Panc1 (cell line): ENCODE results near the gene SCAF8. TPM values are rescaled to one million over a fixed set of nuclear protein-coding genes. Genes with fewer than 3 reads are reported as not detected.

Experiments used
- ATAC-seq: fragments of 200-7000 bp; cut with Tn5 transposase; 2 replicates; pipeline ENCODE4 v1.9.1; 2020; ENCODE audit warnings: mild to moderate bottlenecking, moderate library complexity
- BruUV-seq: library from RNA; stranded (reverse); fragments of 400-500 nt; replicated peaks from 2 replicates; lab custom pipeline; 2021; lab: Mats Ljungman, UMichigan
- CTCF ChIA-PET: fragments of 300-600 bp; sonication (Branson Sonifier 250); formaldehyde crosslinking; loops from one replicate; lab custom pipeline; 2022; ENCODE audit warnings: antibody characterized with exemption; lab: Charles Lee
- POLR2A ChIA-PET: fragments of 300-600 bp; sonication (Branson Sonifier 250); formaldehyde crosslinking; loops from one replicate; lab custom pipeline; 2022; ENCODE audit warnings: antibody characterized with exemption; lab: Charles Lee
- DNase-seq: peaks from one replicate; pipeline ENCODE4 v3.0.0-alpha.2; 2010; ENCODE audit warnings: low read depth, low spot score
- H3K27ac ChIP-seq: 2 replicates; pipeline ENCODE4 v1.5.1; 2011; ENCODE audit warnings: mild to moderate bottlenecking, low read length, inconsistent platforms
- H3K27me3 ChIP-seq: fragments of 200-500 bp; sonication (Bioruptor generic); 2 replicates; pipeline ENCODE4 v1.6.0; 2014; ENCODE audit warnings: low read length, inconsistent platforms; ENCODE audit not compliant: control insufficient read depth, insufficient read depth
- H3K36me3 ChIP-seq: fragments of 200-500 bp; sonication (Bioruptor generic); 2 replicates; pipeline ENCODE4 v1.5.1; 2014; ENCODE audit warnings: inconsistent platforms, mild to moderate bottlenecking, low read length, moderate library complexity; ENCODE audit not compliant: control insufficient read depth, insufficient read depth
- H3K4me1 ChIP-seq: 2 replicates; pipeline ENCODE4 v1.5.1; 2011; ENCODE audit warnings: inconsistent platforms, mild to moderate bottlenecking, low read length, moderate library complexity; ENCODE audit not compliant: control insufficient read depth, insufficient read depth
- H3K4me3 ChIP-seq, 2 experiments: 2 replicates each; pipeline ENCODE4 v1.5.1; 2011 to 2012; ENCODE audit warnings: low read depth in 2 of 2, low read length in 2 of 2, mild to moderate bottlenecking in 2 of 2, inconsistent platforms in 1 of 2, moderate library complexity in 1 of 2
- H3K9me3 ChIP-seq: fragments of 200-500 bp; sonication (Bioruptor generic); 2 replicates; pipeline ENCODE4 v1.5.1; 2014; ENCODE audit warnings: low read depth, mild to moderate bottlenecking, inconsistent platforms, low read length, moderate library complexity; ENCODE audit not compliant: control insufficient read depth, insufficient read depth
- POLR2AphosphoS5 ChIP-seq: IDR thresholded peaks from 2 replicates; pipeline ENCODE4 v1.6.1; 2012; ENCODE audit warnings: mild to moderate bottlenecking, low read depth, low read length, moderate library complexity
- SIN3A ChIP-seq: IDR thresholded peaks from 2 replicates; pipeline ENCODE4 v1.6.1; 2012; ENCODE audit warnings: low read depth, mild to moderate bottlenecking, low read length, moderate library complexity, borderline replicate concordance; ENCODE audit not compliant: insufficient read depth
- TCF7L2 ChIP-seq: IDR thresholded peaks from 2 replicates; pipeline ENCODE4 v1.6.1; 2011; ENCODE audit warnings: mild to moderate bottlenecking, low read depth, low read length, inconsistent platforms
- in situ Hi-C: cut with HindIII; loops from 2 replicates; pipeline ENCODE4 v1.10.0; 2016; ENCODE audit warnings: low sequenced_read_pairs, low pct_unique_long_range_greater_than_20kb
- intact Hi-C: fragments of 100-400 bp; cut with micrococcal nuclease; formaldehyde crosslinking; loops from one replicate; pipeline ENCODE4 v1.10.0; 2022; ENCODE audit not compliant: unreplicated experiment
- total RNA-seq: library from RNA; stranded (reverse); gene quantifications from one replicate; pipeline ENCODE4 v1.2.1, GENCODE V29; 2021; ENCODE audit not compliant: unreplicated experiment
- TF ChIP-seq, protein P1 (sequence below), 2 experiments: IDR thresholded peaks; 2 replicates each; pipeline ENCODE4 v1.6.1; 2011 to 2012; ENCODE audit warnings: low read depth in 2 of 2, control low read depth in 1 of 2, low read length in 1 of 2, mild to moderate bottlenecking in 1 of 2, moderate library complexity in 1 of 2; ENCODE audit not compliant: insufficient read depth in 1 of 2
- TF ChIP-seq, protein P2 (sequence below): fragments of 450-650 bp; IDR thresholded peaks from 2 replicates; pipeline ENCODE4 v1.5.1; 2017; ENCODE audit warnings: mild to moderate bottlenecking

Gene SCAF8
- total RNA-seq, 1 experiment from 2014 or later: 38.9 TPM

- Histone ChIP-seq H3K27ac (no peak overlapping the region; the same call in 1 of the 2 replicates), H3K4me1 (peaks cover 28% of the 10 kb centered on the region), H3K4me3 (no peak overlapping the region), H3K36me3 (peaks cover 4% of the 10 kb centered on the region; the same call in 1 of the 2 replicates), H3K27me3 (no peaks in the 10 kb centered on the region), H3K9me3 (no peaks in the 10 kb centered on the region)
- TF ChIP-seq TCF7L2 (no peak), POLR2AphosphoS5 (no peak), SIN3A (no peak)
- TF ChIP-seq, protein P1, sequence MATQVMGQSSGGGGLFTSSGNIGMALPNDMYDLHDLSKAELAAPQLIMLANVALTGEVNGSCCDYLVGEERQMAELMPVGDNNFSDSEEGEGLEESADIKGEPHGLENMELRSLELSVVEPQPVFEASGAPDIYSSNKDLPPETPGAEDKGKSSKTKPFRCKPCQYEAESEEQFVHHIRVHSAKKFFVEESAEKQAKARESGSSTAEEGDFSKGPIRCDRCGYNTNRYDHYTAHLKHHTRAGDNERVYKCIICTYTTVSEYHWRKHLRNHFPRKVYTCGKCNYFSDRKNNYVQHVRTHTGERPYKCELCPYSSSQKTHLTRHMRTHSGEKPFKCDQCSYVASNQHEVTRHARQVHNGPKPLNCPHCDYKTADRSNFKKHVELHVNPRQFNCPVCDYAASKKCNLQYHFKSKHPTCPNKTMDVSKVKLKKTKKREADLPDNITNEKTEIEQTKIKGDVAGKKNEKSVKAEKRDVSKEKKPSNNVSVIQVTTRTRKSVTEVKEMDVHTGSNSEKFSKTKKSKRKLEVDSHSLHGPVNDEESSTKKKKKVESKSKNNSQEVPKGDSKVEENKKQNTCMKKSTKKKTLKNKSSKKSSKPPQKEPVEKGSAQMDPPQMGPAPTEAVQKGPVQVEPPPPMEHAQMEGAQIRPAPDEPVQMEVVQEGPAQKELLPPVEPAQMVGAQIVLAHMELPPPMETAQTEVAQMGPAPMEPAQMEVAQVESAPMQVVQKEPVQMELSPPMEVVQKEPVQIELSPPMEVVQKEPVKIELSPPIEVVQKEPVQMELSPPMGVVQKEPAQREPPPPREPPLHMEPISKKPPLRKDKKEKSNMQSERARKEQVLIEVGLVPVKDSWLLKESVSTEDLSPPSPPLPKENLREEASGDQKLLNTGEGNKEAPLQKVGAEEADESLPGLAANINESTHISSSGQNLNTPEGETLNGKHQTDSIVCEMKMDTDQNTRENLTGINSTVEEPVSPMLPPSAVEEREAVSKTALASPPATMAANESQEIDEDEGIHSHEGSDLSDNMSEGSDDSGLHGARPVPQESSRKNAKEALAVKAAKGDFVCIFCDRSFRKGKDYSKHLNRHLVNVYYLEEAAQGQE (IDR thresholded peaks at IDR 0.05; ENCODE audit: insufficient read depth in 1 of 2, low read depth in 2 of 2, low read length in 1 of 2): no peak
- TF ChIP-seq, protein P2, sequence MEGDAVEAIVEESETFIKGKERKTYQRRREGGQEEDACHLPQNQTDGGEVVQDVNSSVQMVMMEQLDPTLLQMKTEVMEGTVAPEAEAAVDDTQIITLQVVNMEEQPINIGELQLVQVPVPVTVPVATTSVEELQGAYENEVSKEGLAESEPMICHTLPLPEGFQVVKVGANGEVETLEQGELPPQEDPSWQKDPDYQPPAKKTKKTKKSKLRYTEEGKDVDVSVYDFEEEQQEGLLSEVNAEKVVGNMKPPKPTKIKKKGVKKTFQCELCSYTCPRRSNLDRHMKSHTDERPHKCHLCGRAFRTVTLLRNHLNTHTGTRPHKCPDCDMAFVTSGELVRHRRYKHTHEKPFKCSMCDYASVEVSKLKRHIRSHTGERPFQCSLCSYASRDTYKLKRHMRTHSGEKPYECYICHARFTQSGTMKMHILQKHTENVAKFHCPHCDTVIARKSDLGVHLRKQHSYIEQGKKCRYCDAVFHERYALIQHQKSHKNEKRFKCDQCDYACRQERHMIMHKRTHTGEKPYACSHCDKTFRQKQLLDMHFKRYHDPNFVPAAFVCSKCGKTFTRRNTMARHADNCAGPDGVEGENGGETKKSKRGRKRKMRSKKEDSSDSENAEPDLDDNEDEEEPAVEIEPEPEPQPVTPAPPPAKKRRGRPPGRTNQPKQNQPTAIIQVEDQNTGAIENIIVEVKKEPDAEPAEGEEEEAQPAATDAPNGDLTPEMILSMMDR: no peak
- intact Hi-C loops (no loop called here), in situ Hi-C loops (no loop called here)
- DNase-seq: no peak
- no peak for ATAC-seq
- ChIA-PET POLR2A (interaction anchor here (0.7 kb wide), 1 partner anchor 10 kb away, joined by 8 read pairs; no protein-coding TSS in a partner anchor), CTCF (no interaction called here)
- no TSS peak for BruUV-seq
Measured at GRCh38 chr6:154737424-154737823, 4.2 kb downstream of the SCAF8 start.

DNA sequence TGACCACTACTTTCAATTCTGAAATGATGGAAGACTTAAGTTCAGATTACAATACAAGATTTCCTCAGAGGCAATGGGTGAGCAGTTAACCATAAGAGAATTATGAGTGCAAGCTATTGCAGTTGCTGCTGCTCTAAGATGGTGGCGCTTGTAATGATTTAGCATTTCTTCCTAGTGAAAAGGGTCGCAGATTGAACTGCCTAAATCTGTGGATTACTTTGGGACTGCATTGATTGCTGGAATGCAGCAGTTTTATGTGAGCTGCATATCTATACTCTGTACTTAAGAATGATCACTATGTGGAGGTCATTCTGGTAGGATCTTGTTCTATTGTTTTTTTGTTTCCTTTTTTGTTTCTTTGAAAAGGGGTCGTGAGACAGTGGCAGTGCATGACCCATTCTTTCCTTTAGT is 5.3 kb downstream of the SCAF8 start:
- H3K27me3 ChIP-seq: no peaks in the 10 kb centered on the region
- ChIA-PET CTCF (no interaction called here), POLR2A (interaction anchor here (0.6 kb wide), 1 partner anchor 36 kb away, joined by 6 read pairs; no protein-coding TSS in a partner anchor)
- no peaks in the 10 kb centered on the region for H3K9me3 ChIP-seq
- H3K4me1 ChIP-seq: peaks cover 30% of the 10 kb centered on the region
- BruUV-seq: TSS peak; percentile 0
- ATAC-seq (no peak), DNase-seq (no peak)
- peaks cover 4% of the 10 kb centered on the region; the same call in 1 of the 2 replicates for H3K36me3 ChIP-seq
- H3K4me3 ChIP-seq: no peak overlapping the region
- in situ Hi-C loops: no loop called here
- intact Hi-C loops: no loop called here
- no peak overlapping the region; the same call in 1 of the 2 replicates for H3K27ac ChIP-seq
- TF ChIP-seq, protein P2: no peak
- no peak for TF ChIP-seq SIN3A
- TF ChIP-seq, protein P1 (IDR thresholded peaks at IDR 0.05; ENCODE audit: insufficient read depth in 1 of 2, low read depth in 2 of 2, low read length in 1 of 2): no peak
